Type B pancreatic cell (in vitro differentiated cells): ENCODE results near the gene INHA. TPM values are rescaled to one million over a fixed set of nuclear protein-coding genes. Genes with fewer than 3 reads are reported as not detected.
A peak's percentile ranks its signal among the peaks of the same experiment; 100 is the strongest.

Source experiments
- DNase-seq: peaks from one replicate; pipeline ENCODE4 v3.0.0; 2021; ENCODE audit warnings: mixed read lengths; ENCODE audit not compliant: unreplicated experiment; ENCODE audit errors: extremely low spot score
- H3K27ac Mint-ChIP-seq: 2 replicates; pipeline ENCODE4 v1.8.0; 2021; ENCODE audit warnings: mild to moderate bottlenecking, mixed read lengths
- H3K27me3 Mint-ChIP-seq: 2 replicates; pipeline ENCODE4 v1.8.0; 2021; ENCODE audit warnings: mixed read lengths
- H3K36me3 Mint-ChIP-seq: 2 replicates; pipeline ENCODE4 v1.8.0; 2021; ENCODE audit warnings: mixed read lengths
- H3K4me1 Mint-ChIP-seq: one replicate; pipeline ENCODE4 v1.8.0; 2021; ENCODE audit warnings: mixed read lengths; ENCODE audit not compliant: unreplicated experiment
- H3K4me3 Mint-ChIP-seq: 2 replicates; pipeline ENCODE4 v1.8.0; 2021; ENCODE audit warnings: mild to moderate bottlenecking, mixed read lengths
- H3K9me3 Mint-ChIP-seq: 2 replicates; pipeline ENCODE4 v1.8.0; 2021; ENCODE audit warnings: mixed read lengths
- CTCF ChIP-seq: fragments of 200-600 bp; sonication (generic); conservative IDR thresholded peaks from 2 replicates; pipeline ENCODE4 v1.5.0; 2021; ENCODE audit warnings: antibody characterized with exemption, mild to moderate bottlenecking
- long read RNA-seq: library from polyadenylated mRNA; unstranded; transcript quantifications from one replicate; pipeline ENCODE4 v2.0.0, GENCODE V29; 2020
- total RNA-seq: library from RNA; stranded (reverse); gene quantifications from 2 replicates; pipeline ENCODE4 v1.2.1, GENCODE V29; 2021; ENCODE audit warnings: low replicate concordance

INHA gene
- total RNA-seq, result 1.2 and 1.3 TPM in 2 replicates
- long read RNA-seq, result 0 reads

- no peak for TF ChIP-seq CTCF
- Mint-ChIP-seq H3K27me3 (peaks cover 3% of the 10 kb centered on the region), H3K9me3 (no peaks in the 10 kb centered on the region), H3K27ac (peak within 1 kb of the TSS; percentile 86), H3K36me3 (peaks cover 5% of the 10 kb centered on the region), H3K4me1 (peaks cover 31% of the 10 kb centered on the region), H3K4me3 (peak within 1 kb of the TSS; percentile 85)
- DNase-seq, result no peak
Measured at GRCh38 chr2:219572237-219573001, at the start of gene INHA. Gene INHA (plus strand): TSS chr2:219572310. CDS start chr2:219572375, 65 bp downstream.

- no peak for DNase-seq
- Mint-ChIP-seq H3K36me3 (no peaks in the 10 kb centered on the region), H3K27ac (no peak overlapping the region)
Measured at GRCh38 chr2:219523031-219523671, 49.0 kb upstream of the INHA start.

GRCh38 chr2:219524817-219525216 lies 47.3 kb upstream of the INHA start:
- peaks cover 57% of the 10 kb centered on the region for H3K4me1 Mint-ChIP-seq
- no peaks in the 10 kb centered on the region for H3K9me3 Mint-ChIP-seq
- no peak overlapping the region for H3K4me3 Mint-ChIP-seq
- H3K27me3 Mint-ChIP-seq, result peaks cover 73% of the 10 kb centered on the region
- no peak for TF ChIP-seq CTCF
- H3K27ac Mint-ChIP-seq, result no peak overlapping the region
- no peak for DNase-seq
- H3K36me3 Mint-ChIP-seq, result no peaks in the 10 kb centered on the region

More at GRCh38 chr2:219523031-219523671, 49.0 kb upstream of the INHA start:
- peaks cover 69% of the 10 kb centered on the region for H3K27me3 Mint-ChIP-seq
- H3K4me1 Mint-ChIP-seq, result peaks cover 60% of the 10 kb centered on the region
- H3K4me3 Mint-ChIP-seq, result peak overlapping the region; percentile 51
- peak; percentile 26 for TF ChIP-seq CTCF
- no peaks in the 10 kb centered on the region for H3K9me3 Mint-ChIP-seq

- no peak for DNase-seq
- no peak for TF ChIP-seq CTCF
- H3K4me1 Mint-ChIP-seq, result peaks cover 51% of the 10 kb centered on the region
- no peaks in the 10 kb centered on the region for H3K36me3 Mint-ChIP-seq
- peak overlapping the region; percentile 49 for H3K27ac Mint-ChIP-seq
- H3K4me3 Mint-ChIP-seq, result peak overlapping the region; percentile 57
- H3K9me3 Mint-ChIP-seq, result no peaks in the 10 kb centered on the region
- peaks cover 75% of the 10 kb centered on the region for H3K27me3 Mint-ChIP-seq
Measured at GRCh38 chr2:219525533-219526232, 46.4 kb upstream of the INHA start.

GRCh38 chr2:219526320-219527075 lies 45.6 kb upstream of the INHA start:
- peak overlapping the region; percentile 57 for H3K4me3 Mint-ChIP-seq
- peaks cover 44% of the 10 kb centered on the region for H3K4me1 Mint-ChIP-seq
- no peaks in the 10 kb centered on the region for H3K36me3 Mint-ChIP-seq
- H3K9me3 Mint-ChIP-seq, result no peaks in the 10 kb centered on the region
- no peak for TF ChIP-seq CTCF
- H3K27ac Mint-ChIP-seq, result peak overlapping the region; percentile 49
- H3K27me3 Mint-ChIP-seq, result peaks cover 77% of the 10 kb centered on the region
- DNase-seq, result no peak
